Tibial nerve (tissue), 4 donors: ENCODE data around the gene SOST. TPM values are rescaled to one million over a fixed set of nuclear protein-coding genes. Genes with fewer than 3 reads are reported as not detected.

Experiments
- DNase-seq, 2 donors: peaks; one replicate each; pipeline ENCODE4 v3.0.0-alpha.2; 2019; ENCODE audit warnings: low spot score in 2 of 2
- H3K27ac ChIP-seq, 4 donors: fragments of 200-600 bp; sonication (generic) in 3 of 4; one replicate each; pipeline ENCODE4 v1.5.1; 2017 to 2019; ENCODE audit warnings: mild to moderate bottlenecking in 1 of 4
- H3K27me3 ChIP-seq, 2 donors: fragments of 200-600 bp; sonication (generic) in 1 of 2; one replicate each; pipeline versions ENCODE4 v1.5.1 to v1.6.0; 2017 to 2019
- H3K36me3 ChIP-seq, 3 donors: fragments of 200-600 bp; sonication (generic); one replicate each; pipeline ENCODE4 v1.5.1; 2018 to 2019
- H3K4me1 ChIP-seq, 4 donors: fragments of 200-600 bp; sonication (generic) in 3 of 4; one replicate each; pipeline ENCODE4 v1.5.1; 2017 to 2019
- H3K4me3 ChIP-seq, 4 donors: fragments of 200-600 bp; sonication (generic) in 3 of 4; one replicate each; pipeline ENCODE4 v1.5.1; 2017 to 2019; ENCODE audit warnings: mild to moderate bottlenecking in 1 of 4, moderate library complexity in 1 of 4
- H3K9me3 ChIP-seq, 4 donors: fragments of 200-600 bp; sonication (generic) in 3 of 4; one replicate each; pipeline ENCODE4 v1.5.1; 2017 to 2019
- CTCF ChIP-seq, 5 experiments: fragments of 200-600 bp in 3 of 5; fragments of 450-650 bp in 2 of 5; sonication (generic) in 3 of 5; IDR thresholded peaks; one replicate each; pipeline ENCODE4 v1.5.1; 2016 to 2019; ENCODE audit warnings: antibody characterized with exemption in 5 of 5, mild to moderate bottlenecking in 3 of 5, moderate library complexity in 2 of 5
- EP300 ChIP-seq, 2 donors: sonication (generic); formaldehyde crosslinking; IDR thresholded peaks; one replicate each; pipeline ENCODE4 v1.6.1; 2017; ENCODE audit warnings: antibody characterized with exemption in 2 of 2, mild to moderate bottlenecking in 1 of 2
- POLR2A ChIP-seq, 2 donors: fragments of 450-650 bp; IDR thresholded peaks; one replicate each; pipeline ENCODE4 v1.6.1; 2017; ENCODE audit warnings: antibody characterized with exemption in 2 of 2, mild to moderate bottlenecking in 2 of 2, moderate library complexity in 2 of 2
- WGBS, 2 donors: methylation state at CpG; one replicate each; pipeline ENCODE4 v1.1.5; 2018; 5-methylcytosine and 5-hydroxymethylcytosine counted together
- total RNA-seq, 4 donors: library from RNA; depleted of rRNA; stranded (reverse); fragments of >200 nt; gene quantifications; one replicate each; pipeline ENCODE4 v1.1.0, GENCODE V29; 2016

SOST gene
- total RNA-seq, 4 donors from 2014 or later = not detected

GRCh38 chr17:43756201-43756600 is 2.4 kb downstream of the SOST start:
- no peak overlapping the region for H3K27ac ChIP-seq
- no peaks in the 10 kb centered on the region for H3K9me3 ChIP-seq
- WGBS, 2 donors = 80 to 83% methylated on average over 6 of the region's 6 CpGs
- no peaks in the 10 kb centered on the region for H3K36me3 ChIP-seq
- TF ChIP-seq EP300 (IDR thresholded peaks at IDR 0.05) = no peak
- no peak for TF ChIP-seq POLR2A (IDR thresholded peaks at IDR 0.05)
- no peak for TF ChIP-seq CTCF (IDR thresholded peaks at IDR 0.05)
- peaks cover 0 to 57% of the 10 kb centered on the region in 2 donors for H3K27me3 ChIP-seq
- no peak for DNase-seq
- peaks cover 0 to 15% (median 4%) of the 10 kb centered on the region in 4 donors for H3K4me1 ChIP-seq
- no peak overlapping the region for H3K4me3 ChIP-seq

- TF ChIP-seq EP300 (IDR thresholded peaks at IDR 0.05) (no peak), POLR2A (IDR thresholded peaks at IDR 0.05) (no peak), CTCF (IDR thresholded peaks at IDR 0.05) (no peak)
- no peak for DNase-seq
- Histone ChIP-seq H3K4me1 (peaks cover 0 to 12% (median 4%) of the 10 kb centered on the region in 4 donors), H3K27me3 (peaks cover 0 to 57% of the 10 kb centered on the region in 2 donors), H3K36me3 (no peaks in the 10 kb centered on the region), H3K9me3 (no peaks in the 10 kb centered on the region), H3K4me3 (peak overlapping the region in 2 of 4 donors; percentile 2 to 25), H3K27ac (no peak overlapping the region)
- 1 to 3% methylated on average over 33 to 39 of the region's 60 CpGs for WGBS, 2 donors
These were observed 3.2 kb downstream of the SOST start for GRCh38 chr17:43755389-43755875.

- Histone ChIP-seq H3K4me1 (peaks cover 0 to 12% (median 4%) of the 10 kb centered on the region in 4 donors), H3K27ac (no peak overlapping the region), H3K27me3 (peaks cover 0 to 57% of the 10 kb centered on the region in 2 donors), H3K4me3 (peak overlapping the region in 1 of 4 donors; percentile 25), H3K36me3 (no peaks in the 10 kb centered on the region), H3K9me3 (no peaks in the 10 kb centered on the region)
- 13 to 17% methylated on average over 19 to 21 of the region's 21 CpGs for WGBS, 2 donors
- no peak for TF ChIP-seq CTCF (IDR thresholded peaks at IDR 0.05)
- no peak for TF ChIP-seq POLR2A (IDR thresholded peaks at IDR 0.05)
- no peak for TF ChIP-seq EP300 (IDR thresholded peaks at IDR 0.05)
- DNase-seq = no peak
These were observed 3.6 kb downstream of the SOST start for GRCh38 chr17:43754947-43755346.

GRCh38 chr17:43753493-43754129 is 5.0 kb downstream of the SOST start:
- 62 to 72% methylated on average over 5 of the region's 5 CpGs for WGBS, 2 donors
- no peak overlapping the region for H3K27ac ChIP-seq
- peaks cover 0 to 50% of the 10 kb centered on the region in 2 donors for H3K27me3 ChIP-seq
- DNase-seq = no peak
- peaks cover 0 to 12% (median 4%) of the 10 kb centered on the region in 4 donors for H3K4me1 ChIP-seq
- H3K9me3 ChIP-seq = no peaks in the 10 kb centered on the region
- no peaks in the 10 kb centered on the region for H3K36me3 ChIP-seq
- TF ChIP-seq EP300 (IDR thresholded peaks at IDR 0.05) (no peak), POLR2A (IDR thresholded peaks at IDR 0.05) (no peak), CTCF (IDR thresholded peaks at IDR 0.05) (no peak)
- H3K4me3 ChIP-seq = no peak overlapping the region

GRCh38 chr17:43750153-43750552 is 8.4 kb downstream of the SOST start:
- H3K4me1 ChIP-seq = peaks cover 0 to 16% (median 2%) of the 10 kb centered on the region in 4 donors
- no peak overlapping the region for H3K4me3 ChIP-seq
- no peak overlapping the region for H3K27ac ChIP-seq
- DNase-seq = no peak
- H3K27me3 ChIP-seq = peaks cover 0 to 35% of the 10 kb centered on the region in 2 donors
- WGBS, 2 donors = 71 to 76% methylated on average over 5 of the region's 5 CpGs
- TF ChIP-seq CTCF (IDR thresholded peaks at IDR 0.05) (no peak), EP300 (IDR thresholded peaks at IDR 0.05) (no peak), POLR2A (IDR thresholded peaks at IDR 0.05) (no peak)
- no peaks in the 10 kb centered on the region for H3K9me3 ChIP-seq
- H3K36me3 ChIP-seq = no peaks in the 10 kb centered on the region
